Psoas muscle (tissue), 8 donors: Measurements from ENCODE around the gene NPPA. TPM values are rescaled to one million over a fixed set of nuclear protein-coding genes. Genes with fewer than 3 reads are reported as not detected.

ENCODE experiments used
- ATAC-seq, 4 donors: fragments of 200-7000 bp; cut with Tn5 transposase; one replicate each; pipeline ENCODE4 v1.9.1; 2020; ENCODE audit warnings: moderate library complexity in 3 of 4, mild to moderate bottlenecking in 2 of 4
- DNase-seq, 2 donors: peaks; one replicate each; pipeline ENCODE4 v3.0.0-alpha.2; 2020
- H3K27ac ChIP-seq: fragments of 200-600 bp; one replicate; pipeline ENCODE4 v1.8.0; 2022
- H3K27me3 ChIP-seq, 3 donors: fragments of 200-600 bp in 1 of 3; one replicate each; pipeline versions ENCODE4 v1.6.1 to v1.8.0; 2013 to 2022; ENCODE audit warnings: low read length in 2 of 3, mild to moderate bottlenecking in 2 of 3, moderate library complexity in 1 of 3; ENCODE audit not compliant: insufficient read depth in 3 of 3
- H3K36me3 ChIP-seq, 2 donors: fragments of 200-600 bp in 1 of 2; one replicate each; pipeline versions ENCODE4 v1.6.1 to v1.8.0; 2013 to 2022; ENCODE audit warnings: low read depth in 1 of 2, mild to moderate bottlenecking in 1 of 2, moderate library complexity in 1 of 2; ENCODE audit not compliant: insufficient read depth in 1 of 2
- H3K4me1 ChIP-seq: fragments of 200-600 bp; one replicate; pipeline ENCODE4 v1.8.0; 2022
- H3K4me3 ChIP-seq: fragments of 200-600 bp; one replicate; pipeline ENCODE4 v1.8.0; 2022; ENCODE audit warnings: mild to moderate bottlenecking
- H3K9me3 ChIP-seq: fragments of 200-600 bp; one replicate; pipeline ENCODE4 v1.8.0; 2022
- CTCF ChIP-seq: fragments of 200-600 bp; IDR thresholded peaks from one replicate; pipeline ENCODE4 v1.8.0; 2022; ENCODE audit warnings: antibody characterized with exemption
- WGBS, 3 donors: extraction: QIAGEN DNeasy Blood & Tissue Kit; methylation state at CpG; one replicate each; pipeline versions ENCODE4 v1.1.6 to v1.1.7; 2013; 5-methylcytosine and 5-hydroxymethylcytosine counted together
- intact Hi-C, 2 donors: fragments of 100-400 bp; cut with DNase I; formaldehyde crosslinking; loops; one replicate each; pipeline versions ENCODE4 v1.11.0 to v1.14.2; 2022
- polyA plus RNA-seq, 3 donors: library from polyadenylated mRNA; stranded (reverse); fragments of 200-250 nt; gene quantifications; one replicate each; pipeline ENCODE4 v1.2.3, GENCODE V29; 2013
- total RNA-seq, 4 donors: library from RNA; stranded (reverse); fragmentation: NEBNext Ultra II Directional in 2 of 4; extraction: Animal tissue kit (Norgen Biotek cat#: 25700) in 2 of 4; gene quantifications; one replicate each; pipeline versions ENCODE4 v1.2.1 to v1.2.4, GENCODE V29; 2021 to 2023
- donor health status: healthy with polysubstance abuse.
- donor health status: DM: no; HTN: no; CAD: no; lungs with moderate emphysema.
- donor health status: Bipolar disorder and iron deficiency.
- donor health status: healthy.
- donor health status: DM: yes; HTN: yes; CAD: no.
- donor health status: DM: no; HTN: no; CAD: no.
- donor health status: DM: no; HTN: no; CAD: no.
- donor health status: DM: yes; HTN: yes; CAD: no.

NPPA gene
- total and polyA plus RNA-seq, 7 donors = 0.08 to 3.6 (median 0.54) TPM

- intact Hi-C loops = no loop called here
- TF ChIP-seq CTCF = no peak
- 57 to 68% (median 66%) methylated on average over 1 of the region's 1 CpG for WGBS, 3 donors
- Histone ChIP-seq H3K9me3 (no peaks in the 10 kb centered on the region), H3K27ac (no peak overlapping the region), H3K4me1 (no peaks in the 10 kb centered on the region), H3K36me3 (no peaks in the 10 kb centered on the region), H3K4me3 (no peak overlapping the region), H3K27me3 (peaks cover 0 to 43% (median 9%) of the 10 kb centered on the region in 3 donors)
- ATAC-seq (no peak), DNase-seq (no peak)
Observed at GRCh38 chr1:11860587-11860986, 13.0 kb upstream of the NPPA start.

GRCh38 chr1:11860083-11860482 lies 12.5 kb upstream of the NPPA start:
- H3K4me1 ChIP-seq = no peaks in the 10 kb centered on the region
- intact Hi-C loops = no loop called here
- DNase-seq (no peak), ATAC-seq (no peak)
- TF ChIP-seq CTCF = no peak
- no peaks in the 10 kb centered on the region for H3K9me3 ChIP-seq
- no peak overlapping the region for H3K4me3 ChIP-seq
- 49 to 65% (median 61%) methylated on average over 2 of the region's 2 CpGs for WGBS, 3 donors
- no peaks in the 10 kb centered on the region for H3K36me3 ChIP-seq
- H3K27ac ChIP-seq = no peak overlapping the region
- H3K27me3 ChIP-seq = peaks cover 0 to 43% (median 9%) of the 10 kb centered on the region in 3 donors

GRCh38 chr1:11858968-11859871 lies 11.6 kb upstream of the NPPA start:
- intact Hi-C loops = no loop called here
- DNase-seq (peak; percentile 67 to 83), ATAC-seq (peak; percentile 63 to 90 (median 88))
- peak; percentile 12 for TF ChIP-seq CTCF
- Histone ChIP-seq H3K27ac (no peak overlapping the region), H3K36me3 (no peaks in the 10 kb centered on the region), H3K4me1 (no peaks in the 10 kb centered on the region), H3K9me3 (no peaks in the 10 kb centered on the region), H3K27me3 (peaks cover 0 to 43% (median 9%) of the 10 kb centered on the region in 3 donors), H3K4me3 (no peak overlapping the region)
- WGBS, 3 donors = 3 to 4% (median 3%) methylated on average over 34 to 53 of the region's 53 CpGs

- Histone ChIP-seq H3K4me1 (no peaks in the 10 kb centered on the region), H3K27me3 (peaks cover 0 to 43% (median 9%) of the 10 kb centered on the region in 3 donors), H3K27ac (no peak within 1 kb of the TSS), H3K9me3 (no peaks in the 10 kb centered on the region), H3K36me3 (no peaks in the 10 kb centered on the region), H3K4me3 (no peak within 1 kb of the TSS)
- no peak for ATAC-seq
- no peak for DNase-seq
- intact Hi-C loops = no loop called here
- TF ChIP-seq CTCF = no peak
- 18 to 29% (median 23%) methylated on average over 16 of the region's 16 CpGs for WGBS, 3 donors
Observed at GRCh38 chr1:11858613-11858967, 11.0 kb upstream of the NPPA start, which contains the start of gene NPPB. NPPB (minus strand) TSS chr1:11858945; CDS start chr1:11858833, 112 bp downstream.
